HepG2 (cell line): ENCODE results near the gene C2CD4A. TPM values are rescaled to one million over a fixed set of nuclear protein-coding genes. Genes with fewer than 3 reads are reported as not detected.

ENCODE experiments used
- ATM ChIP-seq: fragments of 450-650 bp; IDR thresholded peaks from 2 replicates; pipeline ENCODE4 v1.7.1; 2017; ENCODE audit warnings: mild to moderate bottlenecking, borderline replicate concordance
- BORCS8-MEF2B ChIP-seq: sonication (generic); formaldehyde crosslinking; IDR thresholded peaks from 2 replicates; pipeline ENCODE4 v1.8.0; 2022; ENCODE audit warnings: mild to moderate bottlenecking, missing genetic modification reagents
- FOSL1 ChIP-seq: sonication (generic); formaldehyde crosslinking; IDR thresholded peaks from 2 replicates; pipeline ENCODE4 v1.9.0; 2021; ENCODE audit warnings: missing genetic modification reagents, borderline replicate concordance
- NCOA2 ChIP-seq: sonication (generic); formaldehyde crosslinking; IDR thresholded peaks from 2 replicates; pipeline ENCODE4 v1.8.0; 2022; ENCODE audit warnings: inconsistent platforms
- RELA ChIP-seq: sonication (generic); formaldehyde crosslinking; IDR thresholded peaks from 2 replicates; pipeline ENCODE4 v1.4.0; 2020; ENCODE audit warnings: missing genetic modification reagents
- SP1 ChIP-seq, 2 experiments: fragments of 450-650 bp in 1 of 2; sonication (generic) in 1 of 2; formaldehyde crosslinking in 1 of 2; IDR thresholded peaks; 2 replicates each; pipeline versions ENCODE4 v1.4.0 to v1.6.1; 2016 to 2020; ENCODE audit warnings: missing genetic modification reagents in 1 of 2
- ZNF3 ChIP-seq: IDR thresholded peaks from 2 replicates; pipeline ENCODE4 v1.7.0; 2017; ENCODE audit warnings: inconsistent platforms
- ZNF567 ChIP-seq: sonication (generic); formaldehyde crosslinking; IDR thresholded peaks from 2 replicates; pipeline ENCODE4 v1.8.1; 2023; ENCODE audit warnings: mild to moderate bottlenecking, missing genetic modification reagents, borderline replicate concordance
- ZNF746 ChIP-seq: sonication (generic); formaldehyde crosslinking; IDR thresholded peaks from 2 replicates; pipeline ENCODE4 v1.8.0; 2022; ENCODE audit warnings: mild to moderate bottlenecking, missing genetic modification reagents
- ZNF781 ChIP-seq: sonication (generic); formaldehyde crosslinking; IDR thresholded peaks from 2 replicates; pipeline ENCODE4 v1.5.1; 2020; ENCODE audit warnings: borderline replicate concordance, mild to moderate bottlenecking, missing genetic modification reagents; ENCODE audit errors: not compliant biosample characterization
- polyA plus RNA-seq, 8 experiments: library from polyadenylated mRNA; depleted of rRNA in 3 of 8; stranded (reverse) in 7 of 8; unstranded in 1 of 8; fragments of >200 nt; fragmentation: Illumina TruSeq in 4 of 8; extraction: Trizol in 4 of 8; gene quantifications; 2 replicates each; pipeline versions ENCODE4 v1.2.1 to v1.2.3, GENCODE V29; 2011 to 2016; ENCODE audit warnings: low read depth in 4 of 8, missing spikeins in 1 of 8, mixed read lengths in 1 of 8; ENCODE audit not compliant: insufficient read depth in 1 of 8
- total RNA-seq, 5 experiments: library from RNA; depleted of rRNA; stranded (reverse); fragments of >200 nt; fragmentation: Illumina TruSeq; extraction: Trizol; gene quantifications; 2 replicates each; pipeline ENCODE4 v1.2.3, GENCODE V29; 2016; ENCODE audit warnings: low read depth in 1 of 5
- TF ChIP-seq, protein P1 (sequence below): sonication (generic); formaldehyde crosslinking; IDR thresholded peaks from 2 replicates; pipeline ENCODE4 v1.4.0; 2020; ENCODE audit warnings: mild to moderate bottlenecking, missing genetic modification reagents
- TF ChIP-seq, protein P2 (sequence below): sonication (generic); formaldehyde crosslinking; IDR thresholded peaks from 2 replicates; pipeline ENCODE4 v1.5.1; 2020; ENCODE audit warnings: missing genetic modification reagents, mild to moderate bottlenecking, borderline replicate concordance
- TF ChIP-seq, protein P3 (sequence below): sonication (generic); formaldehyde crosslinking; IDR thresholded peaks from 2 replicates; pipeline ENCODE4 v1.8.1; 2023; ENCODE audit warnings: mild to moderate bottlenecking, missing genetic modification reagents, borderline replicate concordance
- TF ChIP-seq, protein P4 (sequence below): sonication (generic); formaldehyde crosslinking; IDR thresholded peaks from 2 replicates; pipeline ENCODE4 v1.4.0; 2020; ENCODE audit warnings: missing genetic modification reagents
- TF ChIP-seq, protein P5 (sequence below): sonication (generic); formaldehyde crosslinking; IDR thresholded peaks from 2 replicates; pipeline ENCODE4 v1.4.0; 2020; ENCODE audit warnings: mild to moderate bottlenecking, missing genetic modification reagents, borderline replicate concordance
- TF ChIP-seq, protein P6 (sequence below): sonication (generic); formaldehyde crosslinking; IDR thresholded peaks from 2 replicates; pipeline ENCODE4 v1.5.0; 2020; ENCODE audit warnings: missing genetic modification reagents, mild to moderate bottlenecking, borderline replicate concordance

The C2CD4A gene
- total and polyA plus RNA-seq, 2 of the 13 experiments (the other 11 are each of a cell fraction or from before 2014, with no cell fraction given) = 0.20 TPM; not detected in 1

DNA sequence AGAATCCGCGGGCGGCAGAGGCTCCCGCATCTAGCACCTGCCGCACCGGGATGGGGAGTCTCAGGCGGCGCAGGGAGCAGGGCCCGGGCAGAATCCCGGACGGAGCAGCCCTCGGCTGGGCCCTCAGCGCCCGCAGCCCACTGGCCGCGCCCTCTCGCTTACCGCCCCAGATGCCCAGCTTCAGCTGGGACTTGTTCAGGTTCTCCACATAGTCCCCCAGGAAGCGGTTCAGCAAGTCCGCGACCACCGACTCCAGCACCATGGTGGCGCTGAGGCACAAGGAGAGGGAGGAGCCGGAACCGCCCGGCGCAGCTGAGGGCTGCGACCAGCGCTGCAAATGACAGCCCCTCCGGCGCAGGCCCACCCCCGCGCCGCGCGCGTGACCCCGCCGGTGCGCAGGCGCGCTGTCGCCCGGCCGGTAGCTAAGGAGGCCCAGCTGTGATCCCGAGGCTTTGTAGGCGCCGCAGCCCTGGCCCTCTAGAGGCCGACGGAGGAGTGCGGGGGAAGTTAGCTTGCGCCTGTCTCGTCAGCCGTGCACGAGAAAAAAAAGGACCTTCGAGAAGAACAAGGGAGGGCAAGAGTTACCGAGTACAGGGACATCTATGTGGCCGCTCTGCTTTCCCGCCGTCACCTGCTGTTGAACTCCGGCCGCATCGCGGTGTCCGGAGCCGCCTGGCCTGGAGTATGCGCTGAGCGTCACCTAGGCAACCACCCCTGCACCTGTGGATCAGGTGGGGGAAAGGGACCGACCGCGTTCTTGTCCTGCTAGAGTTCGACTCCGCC, 6.5 kb upstream of the C2CD4A start, which contains the start of gene VPS13C (continued):
- TF ChIP-seq, protein P1, sequence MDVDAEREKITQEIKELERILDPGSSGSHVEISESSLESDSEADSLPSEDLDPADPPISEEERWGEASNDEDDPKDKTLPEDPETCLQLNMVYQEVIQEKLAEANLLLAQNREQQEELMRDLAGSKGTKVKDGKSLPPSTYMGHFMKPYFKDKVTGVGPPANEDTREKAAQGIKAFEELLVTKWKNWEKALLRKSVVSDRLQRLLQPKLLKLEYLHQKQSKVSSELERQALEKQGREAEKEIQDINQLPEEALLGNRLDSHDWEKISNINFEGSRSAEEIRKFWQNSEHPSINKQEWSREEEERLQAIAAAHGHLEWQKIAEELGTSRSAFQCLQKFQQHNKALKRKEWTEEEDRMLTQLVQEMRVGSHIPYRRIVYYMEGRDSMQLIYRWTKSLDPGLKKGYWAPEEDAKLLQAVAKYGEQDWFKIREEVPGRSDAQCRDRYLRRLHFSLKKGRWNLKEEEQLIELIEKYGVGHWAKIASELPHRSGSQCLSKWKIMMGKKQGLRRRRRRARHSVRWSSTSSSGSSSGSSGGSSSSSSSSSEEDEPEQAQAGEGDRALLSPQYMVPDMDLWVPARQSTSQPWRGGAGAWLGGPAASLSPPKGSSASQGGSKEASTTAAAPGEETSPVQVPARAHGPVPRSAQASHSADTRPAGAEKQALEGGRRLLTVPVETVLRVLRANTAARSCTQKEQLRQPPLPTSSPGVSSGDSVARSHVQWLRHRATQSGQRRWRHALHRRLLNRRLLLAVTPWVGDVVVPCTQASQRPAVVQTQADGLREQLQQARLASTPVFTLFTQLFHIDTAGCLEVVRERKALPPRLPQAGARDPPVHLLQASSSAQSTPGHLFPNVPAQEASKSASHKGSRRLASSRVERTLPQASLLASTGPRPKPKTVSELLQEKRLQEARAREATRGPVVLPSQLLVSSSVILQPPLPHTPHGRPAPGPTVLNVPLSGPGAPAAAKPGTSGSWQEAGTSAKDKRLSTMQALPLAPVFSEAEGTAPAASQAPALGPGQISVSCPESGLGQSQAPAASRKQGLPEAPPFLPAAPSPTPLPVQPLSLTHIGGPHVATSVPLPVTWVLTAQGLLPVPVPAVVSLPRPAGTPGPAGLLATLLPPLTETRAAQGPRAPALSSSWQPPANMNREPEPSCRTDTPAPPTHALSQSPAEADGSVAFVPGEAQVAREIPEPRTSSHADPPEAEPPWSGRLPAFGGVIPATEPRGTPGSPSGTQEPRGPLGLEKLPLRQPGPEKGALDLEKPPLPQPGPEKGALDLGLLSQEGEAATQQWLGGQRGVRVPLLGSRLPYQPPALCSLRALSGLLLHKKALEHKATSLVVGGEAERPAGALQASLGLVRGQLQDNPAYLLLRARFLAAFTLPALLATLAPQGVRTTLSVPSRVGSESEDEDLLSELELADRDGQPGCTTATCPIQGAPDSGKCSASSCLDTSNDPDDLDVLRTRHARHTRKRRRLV (CRISPR knock-in tag) = peak; percentile 46; the same call in 1 of the 2 replicates
- peak; percentile 54; the same call in 1 of the 2 replicates for TF ChIP-seq NCOA2 (CRISPR knock-in tag)
- no peak for TF ChIP-seq ZNF781
- TF ChIP-seq, protein P2, sequence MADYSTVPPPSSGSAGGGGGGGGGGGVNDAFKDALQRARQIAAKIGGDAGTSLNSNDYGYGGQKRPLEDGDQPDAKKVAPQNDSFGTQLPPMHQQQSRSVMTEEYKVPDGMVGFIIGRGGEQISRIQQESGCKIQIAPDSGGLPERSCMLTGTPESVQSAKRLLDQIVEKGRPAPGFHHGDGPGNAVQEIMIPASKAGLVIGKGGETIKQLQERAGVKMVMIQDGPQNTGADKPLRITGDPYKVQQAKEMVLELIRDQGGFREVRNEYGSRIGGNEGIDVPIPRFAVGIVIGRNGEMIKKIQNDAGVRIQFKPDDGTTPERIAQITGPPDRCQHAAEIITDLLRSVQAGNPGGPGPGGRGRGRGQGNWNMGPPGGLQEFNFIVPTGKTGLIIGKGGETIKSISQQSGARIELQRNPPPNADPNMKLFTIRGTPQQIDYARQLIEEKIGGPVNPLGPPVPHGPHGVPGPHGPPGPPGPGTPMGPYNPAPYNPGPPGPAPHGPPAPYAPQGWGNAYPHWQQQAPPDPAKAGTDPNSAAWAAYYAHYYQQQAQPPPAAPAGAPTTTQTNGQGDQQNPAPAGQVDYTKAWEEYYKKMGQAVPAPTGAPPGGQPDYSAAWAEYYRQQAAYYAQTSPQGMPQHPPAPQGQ (CRISPR knock-in tag) = no peak
- TF ChIP-seq BORCS8-MEF2B (CRISPR knock-in tag) = no peak
- TF ChIP-seq SP1 (IDR thresholded peaks at IDR 0.05) = no peak
- TF ChIP-seq SP1 (CRISPR knock-in tag; IDR thresholded peaks at IDR 0.05) = 0 out of 2 replicates have a peak, but pooled peaks have one; percentile 41
- TF ChIP-seq, protein P3, sequence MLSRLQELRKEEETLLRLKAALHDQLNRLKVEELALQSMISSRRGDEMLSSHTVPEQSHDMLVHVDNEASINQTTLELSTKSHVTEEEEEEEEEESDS = no peak
- TF ChIP-seq, protein P4, sequence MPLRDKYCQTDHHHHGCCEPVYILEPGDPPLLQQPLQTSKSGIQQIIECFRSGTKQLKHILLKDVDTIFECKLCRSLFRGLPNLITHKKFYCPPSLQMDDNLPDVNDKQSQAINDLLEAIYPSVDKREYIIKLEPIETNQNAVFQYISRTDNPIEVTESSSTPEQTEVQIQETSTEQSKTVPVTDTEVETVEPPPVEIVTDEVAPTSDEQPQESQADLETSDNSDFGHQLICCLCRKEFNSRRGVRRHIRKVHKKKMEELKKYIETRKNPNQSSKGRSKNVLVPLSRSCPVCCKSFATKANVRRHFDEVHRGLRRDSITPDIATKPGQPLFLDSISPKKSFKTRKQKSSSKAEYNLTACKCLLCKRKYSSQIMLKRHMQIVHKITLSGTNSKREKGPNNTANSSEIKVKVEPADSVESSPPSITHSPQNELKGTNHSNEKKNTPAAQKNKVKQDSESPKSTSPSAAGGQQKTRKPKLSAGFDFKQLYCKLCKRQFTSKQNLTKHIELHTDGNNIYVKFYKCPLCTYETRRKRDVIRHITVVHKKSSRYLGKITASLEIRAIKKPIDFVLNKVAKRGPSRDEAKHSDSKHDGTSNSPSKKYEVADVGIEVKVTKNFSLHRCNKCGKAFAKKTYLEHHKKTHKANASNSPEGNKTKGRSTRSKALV = peak; percentile 66
- TF ChIP-seq, protein P5, sequence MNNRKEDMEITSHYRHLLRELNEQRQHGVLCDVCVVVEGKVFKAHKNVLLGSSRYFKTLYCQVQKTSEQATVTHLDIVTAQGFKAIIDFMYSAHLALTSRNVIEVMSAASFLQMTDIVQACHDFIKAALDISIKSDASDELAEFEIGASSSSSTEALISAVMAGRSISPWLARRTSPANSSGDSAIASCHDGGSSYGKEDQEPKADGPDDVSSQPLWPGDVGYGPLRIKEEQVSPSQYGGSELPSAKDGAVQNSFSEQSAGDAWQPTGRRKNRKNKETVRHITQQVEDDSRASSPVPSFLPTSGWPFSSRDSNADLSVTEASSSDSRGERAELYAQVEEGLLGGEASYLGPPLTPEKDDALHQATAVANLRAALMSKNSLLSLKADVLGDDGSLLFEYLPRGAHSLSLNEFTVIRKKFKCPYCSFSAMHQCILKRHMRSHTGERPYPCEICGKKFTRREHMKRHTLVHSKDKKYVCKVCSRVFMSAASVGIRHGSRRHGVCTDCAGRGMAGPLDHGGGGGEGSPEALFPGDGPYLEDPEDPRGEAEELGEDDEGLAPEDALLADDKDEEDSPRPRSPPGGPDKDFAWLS (CRISPR knock-in tag) = 0 out of 2 replicates have a peak, but pooled peaks have one; percentile 74
- TF ChIP-seq ZNF567 (CRISPR knock-in tag) = no peak
- TF ChIP-seq RELA (CRISPR knock-in tag) = 0 out of 2 replicates have a peak, but pooled peaks have one; percentile 57
- TF ChIP-seq ATM = no peak
- TF ChIP-seq ZNF746 (CRISPR knock-in tag) = no peak
- no peak for TF ChIP-seq FOSL1
- TF ChIP-seq, protein P6, sequence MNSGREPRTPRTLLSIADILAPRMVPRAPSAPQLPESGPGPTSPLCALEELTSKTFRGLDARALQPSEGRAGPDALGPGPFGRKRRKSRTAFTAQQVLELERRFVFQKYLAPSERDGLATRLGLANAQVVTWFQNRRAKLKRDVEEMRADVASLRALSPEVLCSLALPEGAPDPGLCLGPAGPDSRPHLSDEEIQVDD (CRISPR knock-in tag) = 0 out of 2 replicates have a peak, but pooled peaks have one; percentile 39
- TF ChIP-seq ZNF3 (CRISPR knock-in tag) = no peak
